DMS 273 (cell line): ENCODE data around the gene PLA1A.
"Not testable (repeated sequence)": the region's sequence is repeated elsewhere in the genome, so short reads cannot be mapped to it uniquely, and the experiment has no call there.

Experiments
- DNase-seq: peaks from one replicate; lab custom pipeline; 2025; ENCODE audit not compliant: unreplicated experiment; lab: John Stamatoyannopoulos, UW

PLA1A gene

GRCh38 chr3:119575507-119575906 lies 22.2 kb upstream of the PLA1A start:
- no peak for DNase-seq

- DNase-seq = peak; percentile 89
Measured at GRCh38 chr3:119579366-119580066, 18.2 kb upstream of the PLA1A start, which contains the start of gene ADPRH. Gene ADPRH, plus strand, starts transcription at chr3:119579492. Its CDS starts 2,678 bp downstream, at chr3:119582170.

GRCh38 chr3:119580067-119580760 lies 17.5 kb upstream of the PLA1A start:
- DNase-seq = no peak

GRCh38 chr3:119582178-119582577 lies 15.5 kb upstream of the PLA1A start:
- DNase-seq = no peak

GRCh38 chr3:119585208-119585607 lies 12.5 kb upstream of the PLA1A start:
- DNase-seq = no peak

GRCh38 chr3:119585856-119586570 lies 11.7 kb upstream of the PLA1A start:
- no peak for DNase-seq

GRCh38 chr3:119586733-119587172 lies 10.9 kb upstream of the PLA1A start:
- DNase-seq = no peak

- DNase-seq = peak; percentile 55
Measured at GRCh38 chr3:119588112-119588511, 9.6 kb upstream of the PLA1A start.

- DNase-seq = no peak
Measured at GRCh38 chr3:119589102-119589773, 8.4 kb upstream of the PLA1A start.

- no peak for DNase-seq
Measured at GRCh38 chr3:119590706-119591105, 7.0 kb upstream of the PLA1A start.

- no peak for DNase-seq
Measured at GRCh38 chr3:119592861-119593260, 4.8 kb upstream of the PLA1A start.

- no peak for DNase-seq
Measured at GRCh38 chr3:119594066-119594465, 3.6 kb upstream of the PLA1A start.

GRCh38 chr3:119594929-119595328 lies 2.8 kb upstream of the PLA1A start:
- not testable (repeated sequence) for DNase-seq

GRCh38 chr3:119595639-119596334 lies 1.9 kb upstream of the PLA1A start:
- DNase-seq = peak; percentile 63

GRCh38 chr3:119596398-119596797 lies 1.3 kb upstream of the PLA1A start:
- peak; percentile 24 for DNase-seq

- no peak for DNase-seq
Measured at GRCh38 chr3:119598410-119599098, 869 bp downstream of the PLA1A start.

GRCh38 chr3:119599558-119600174 lies 2.0 kb downstream of the PLA1A start:
- DNase-seq = no peak

GRCh38 chr3:119600732-119601131 lies 3.0 kb downstream of the PLA1A start:
- DNase-seq = peak; percentile 65

GRCh38 chr3:119601154-119601553 lies 3.5 kb downstream of the PLA1A start:
- DNase-seq = no peak

GRCh38 chr3:119602676-119603075 lies 5.0 kb downstream of the PLA1A start:
- no peak for DNase-seq
